Measurements from ENCODE around the gene FAM13A.

- TF ChIP-seq POLR2A (IDR thresholded peaks at IDR 0.05) (no peak), CTCF (IDR thresholded peaks at IDR 0.05) (no peak)
Measured at GRCh38 chr4:89064848-89065247, 7.9 kb upstream of the FAM13A start.

Data from heart left ventricle (tissue), 13 donors.